ENCODE results near the gene INTS3. TPM values are rescaled to one million over a fixed set of nuclear protein-coding genes. Genes with fewer than 3 reads are reported as not detected.

The INTS3 gene
- total RNA-seq, 2 donors from 2014 or later: 63.8 to 68.8 TPM

DNA sequence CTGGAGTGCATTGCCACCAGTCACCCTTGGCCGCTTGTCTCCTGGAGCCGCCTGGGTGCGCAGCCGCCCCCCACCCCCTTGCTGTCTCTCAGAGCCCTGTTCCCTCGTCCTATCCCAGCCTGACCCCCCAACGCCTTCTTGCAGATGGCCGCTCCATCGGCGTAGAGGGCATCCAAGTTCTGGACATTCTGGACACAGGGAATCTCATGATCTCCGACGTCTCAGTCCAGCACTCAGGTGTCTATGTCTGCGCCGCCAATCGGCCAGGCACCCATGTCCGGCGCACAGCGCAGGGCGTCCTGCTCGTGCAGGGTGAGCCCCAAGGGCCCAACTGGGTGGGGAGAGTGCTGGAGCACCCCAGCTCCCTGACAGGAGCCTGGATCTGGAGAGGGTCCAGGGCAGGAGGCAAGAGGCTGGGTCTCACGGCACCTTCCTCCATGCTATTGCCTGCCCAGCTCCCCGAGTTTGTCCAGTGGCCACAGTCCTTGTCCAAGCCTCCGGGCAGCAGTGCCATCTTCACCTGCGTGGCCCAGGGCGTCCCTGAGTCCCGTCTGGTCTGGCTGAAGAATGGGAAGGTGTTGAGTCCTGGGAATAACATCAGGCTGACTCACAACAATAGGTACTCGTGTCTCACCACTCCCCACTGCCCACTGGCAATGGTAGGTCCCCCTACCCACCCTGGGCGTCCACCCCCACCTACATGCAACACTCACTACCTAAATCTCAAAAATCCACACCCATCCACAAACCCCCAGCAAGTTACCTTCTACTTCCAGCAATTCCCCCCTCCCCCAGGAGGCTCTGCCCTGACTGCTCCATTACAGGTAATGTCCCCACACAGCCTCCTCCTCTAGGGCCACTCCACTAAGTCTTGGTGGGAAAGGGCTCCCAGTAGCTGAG, 72.0 kb downstream of the INTS3 start:
- no peak for ATAC-seq (ENCODE audit: insufficient number of reproducible peaks, low FRiP score, low read depth)
- Histone ChIP-seq H3K9me3 (no peaks in the 10 kb centered on the region), H3K27ac (no peak overlapping the region), H3K4me3 (no peak overlapping the region), H3K27me3 (replicated peaks; ENCODE audit: insufficient read depth) (no peaks in the 10 kb centered on the region), H3K4me1 (ENCODE audit: control insufficient read depth in 1 of 2, low read depth in 2 of 2) (no peaks in the 10 kb centered on the region), H3K36me3 (peaks cover 3% of the 10 kb centered on the region)
- DNase-seq (ENCODE audit: low spot score): no peak
- TF ChIP-seq, protein P1, sequence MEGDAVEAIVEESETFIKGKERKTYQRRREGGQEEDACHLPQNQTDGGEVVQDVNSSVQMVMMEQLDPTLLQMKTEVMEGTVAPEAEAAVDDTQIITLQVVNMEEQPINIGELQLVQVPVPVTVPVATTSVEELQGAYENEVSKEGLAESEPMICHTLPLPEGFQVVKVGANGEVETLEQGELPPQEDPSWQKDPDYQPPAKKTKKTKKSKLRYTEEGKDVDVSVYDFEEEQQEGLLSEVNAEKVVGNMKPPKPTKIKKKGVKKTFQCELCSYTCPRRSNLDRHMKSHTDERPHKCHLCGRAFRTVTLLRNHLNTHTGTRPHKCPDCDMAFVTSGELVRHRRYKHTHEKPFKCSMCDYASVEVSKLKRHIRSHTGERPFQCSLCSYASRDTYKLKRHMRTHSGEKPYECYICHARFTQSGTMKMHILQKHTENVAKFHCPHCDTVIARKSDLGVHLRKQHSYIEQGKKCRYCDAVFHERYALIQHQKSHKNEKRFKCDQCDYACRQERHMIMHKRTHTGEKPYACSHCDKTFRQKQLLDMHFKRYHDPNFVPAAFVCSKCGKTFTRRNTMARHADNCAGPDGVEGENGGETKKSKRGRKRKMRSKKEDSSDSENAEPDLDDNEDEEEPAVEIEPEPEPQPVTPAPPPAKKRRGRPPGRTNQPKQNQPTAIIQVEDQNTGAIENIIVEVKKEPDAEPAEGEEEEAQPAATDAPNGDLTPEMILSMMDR (IDR thresholded peaks at IDR 0.05): no peak

DNA sequence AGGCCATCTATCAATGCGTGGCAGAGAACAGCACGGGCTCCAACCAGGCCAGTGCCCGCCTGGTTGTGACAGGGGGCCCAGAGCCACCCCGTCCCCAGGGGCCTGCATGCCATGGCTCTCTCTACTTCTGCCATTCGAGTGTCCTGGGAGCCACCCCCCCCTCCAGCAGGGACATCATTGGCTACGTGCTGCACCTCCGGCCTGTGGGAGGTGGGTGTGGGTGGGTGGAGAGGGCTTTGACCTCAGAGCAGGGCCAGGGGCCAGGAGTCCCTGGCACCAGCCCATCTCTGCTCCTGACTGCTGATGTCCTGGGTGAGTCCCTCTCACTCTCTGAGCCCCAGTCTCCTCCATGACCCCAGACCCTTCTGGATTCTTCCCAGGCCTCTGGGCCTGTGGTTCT, 72.7 kb downstream of the INTS3 start:
- Histone ChIP-seq H3K36me3 (peaks cover 3% of the 10 kb centered on the region), H3K4me1 (ENCODE audit: control insufficient read depth in 1 of 2, low read depth in 2 of 2) (no peaks in the 10 kb centered on the region), H3K4me3 (no peak overlapping the region), H3K27me3 (replicated peaks; ENCODE audit: insufficient read depth) (no peaks in the 10 kb centered on the region), H3K27ac (no peak overlapping the region), H3K9me3 (no peaks in the 10 kb centered on the region)
- DNase-seq (ENCODE audit: low spot score) (no peak), ATAC-seq (ENCODE audit: insufficient number of reproducible peaks, low FRiP score, low read depth) (no peak)
- TF ChIP-seq, protein P1 (IDR thresholded peaks at IDR 0.05): no peak

DNA sequence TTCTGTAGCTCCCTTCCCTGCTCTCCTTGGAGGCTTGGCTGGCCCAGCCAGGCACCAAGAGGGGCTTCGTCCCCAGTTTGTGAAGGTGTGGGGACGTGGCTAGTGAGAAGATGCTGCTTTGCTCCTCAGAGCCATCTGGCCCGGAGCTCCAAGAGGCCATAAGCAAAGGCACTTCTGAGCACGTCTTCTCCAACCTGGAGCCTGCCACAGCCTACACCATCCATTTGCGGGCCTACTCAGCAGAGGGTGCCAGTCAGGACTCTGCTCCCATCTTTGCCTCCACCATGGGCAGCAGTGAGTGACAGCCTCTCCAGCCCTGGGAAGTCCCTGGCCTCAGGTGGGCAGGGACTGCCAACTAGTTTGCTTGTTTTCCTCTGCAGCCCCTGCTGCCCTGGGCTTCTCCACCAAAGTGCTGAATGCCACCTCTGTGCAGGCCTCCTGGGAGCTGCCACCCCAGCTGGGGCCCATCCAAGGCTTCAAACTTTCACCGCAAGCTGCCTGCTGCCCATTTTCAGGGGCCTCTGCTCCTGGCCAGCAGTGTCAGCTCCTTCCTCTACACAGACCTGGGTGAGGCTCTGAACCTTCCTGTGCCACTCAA, 73.3 kb downstream of the INTS3 start:
- Histone ChIP-seq H3K27me3 (replicated peaks; ENCODE audit: insufficient read depth) (no peaks in the 10 kb centered on the region), H3K36me3 (peaks cover 3% of the 10 kb centered on the region), H3K4me1 (ENCODE audit: control insufficient read depth in 1 of 2, low read depth in 2 of 2) (no peaks in the 10 kb centered on the region), H3K4me3 (no peak overlapping the region), H3K9me3 (no peaks in the 10 kb centered on the region), H3K27ac (no peak overlapping the region)
- TF ChIP-seq, protein P1 (IDR thresholded peaks at IDR 0.05): no peak
- no peak for ATAC-seq (ENCODE audit: insufficient number of reproducible peaks, low FRiP score, low read depth)
- DNase-seq (ENCODE audit: low spot score): no peak

DNA sequence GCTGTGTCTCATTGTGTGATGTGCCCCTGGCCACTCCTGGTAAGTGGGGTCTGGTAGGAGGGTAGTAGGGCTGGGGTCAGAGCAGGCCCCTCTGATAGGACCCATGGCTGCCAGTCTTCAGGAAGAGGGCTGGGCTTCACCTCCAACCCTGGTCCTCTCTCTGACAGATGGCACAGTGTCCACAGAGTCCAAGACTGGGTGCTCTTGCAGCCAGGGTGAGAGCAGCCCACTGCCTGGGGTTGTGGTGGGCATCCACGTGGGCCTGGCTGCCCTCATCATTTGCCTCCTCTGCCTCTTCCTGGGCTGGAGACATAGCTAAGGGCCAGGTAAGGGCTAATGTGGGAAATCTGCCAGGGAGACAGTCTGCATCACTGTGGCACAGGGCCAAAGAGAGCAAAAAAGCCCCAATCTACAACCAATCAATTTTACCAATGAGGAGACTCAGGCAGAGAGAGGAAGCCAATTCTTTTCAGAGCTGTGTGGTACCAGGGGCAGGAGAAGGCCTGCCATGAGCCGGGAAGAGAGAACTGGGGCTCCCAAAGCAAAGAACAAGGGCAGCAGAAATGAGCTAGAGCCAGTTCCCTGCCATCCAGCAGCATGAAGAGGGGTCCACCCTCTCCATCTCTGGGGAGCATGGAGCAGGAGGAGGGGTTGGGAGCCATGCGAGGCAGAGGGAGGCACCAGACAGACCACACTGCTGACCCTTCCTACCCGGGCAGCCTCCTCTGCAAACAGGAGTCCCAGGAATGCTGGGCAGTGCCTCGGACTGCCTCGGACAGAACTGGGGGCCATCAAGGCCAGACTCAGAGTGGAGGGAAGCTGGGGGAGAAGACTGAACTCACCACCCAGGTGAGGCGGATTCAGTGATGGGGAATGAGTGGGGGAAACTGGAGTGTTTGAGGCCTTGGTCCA, 74.2 kb downstream of the INTS3 start:
- Histone ChIP-seq H3K4me1 (ENCODE audit: control insufficient read depth in 1 of 2, low read depth in 2 of 2) (no peaks in the 10 kb centered on the region), H3K4me3 (no peak overlapping the region), H3K9me3 (no peaks in the 10 kb centered on the region), H3K27me3 (replicated peaks; ENCODE audit: insufficient read depth) (no peaks in the 10 kb centered on the region), H3K36me3 (peaks cover 3% of the 10 kb centered on the region), H3K27ac (peak overlapping the region in 1 of 2 donors; percentile 22)
- ATAC-seq (ENCODE audit: insufficient number of reproducible peaks, low FRiP score, low read depth): no peak
- no peak for DNase-seq (ENCODE audit: low spot score)
- TF ChIP-seq, protein P1 (IDR thresholded peaks at IDR 0.05): no peak

Data from thoracic aorta (tissue), 2 donors.